ENCODE measurements around the gene KRT78.

- TF ChIP-seq GATA3 (IDR thresholded peaks at IDR 0.05; ENCODE audit: low read depth, low read length) (no peak), GATA2 (IDR thresholded peaks at IDR 0.05; ENCODE audit: low read depth, low read length) (no peak)
Measured at GRCh38 chr12:52870361-52871290, 21.8 kb upstream of the KRT78 start.

All from SH-SY5Y (cell line).